ENCODE data around the gene ZFP92.

DNA sequence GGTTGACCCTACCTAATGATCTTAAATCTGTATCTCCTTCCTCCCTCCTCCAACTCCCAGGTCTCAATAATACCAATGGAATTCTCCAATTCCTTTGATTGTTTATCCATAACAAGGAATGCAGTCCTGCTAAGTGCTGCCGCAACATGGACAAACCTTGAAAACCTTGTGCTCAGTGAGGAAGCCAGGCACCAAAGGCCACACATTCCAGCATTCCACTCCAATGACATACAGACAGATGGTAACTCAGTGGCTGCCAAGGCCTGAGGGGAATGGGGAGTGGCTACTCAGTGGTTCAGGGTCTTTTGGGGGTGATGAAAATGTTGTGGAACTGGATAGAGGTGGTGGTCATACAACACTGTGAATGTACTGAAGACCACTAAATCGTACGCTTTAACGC is 48.7 kb downstream of the ZFP92 start:
- TF ChIP-seq POLR2A (IDR thresholded peaks at IDR 0.05; ENCODE audit: low read depth, low read length) (no peak), POLR2AphosphoS5 (IDR thresholded peaks at IDR 0.05; ENCODE audit: low read depth, low read length) (no peak), TAF1 (IDR thresholded peaks at IDR 0.05; ENCODE audit: borderline replicate concordance, low read depth, low read length) (no peak)
